GM19468 (cell line): ENCODE results near the gene ZNF396.

Experiments
- ATAC-seq: cut with Tn5 transposase; IDR thresholded peaks from one replicate; pipeline ENCODE4 v1.9.1; 2021; ENCODE audit warnings: mild to moderate bottlenecking, moderate library complexity, moderate number of reproducible peaks; ENCODE audit not compliant: unreplicated experiment; ENCODE audit errors: extremely low read depth

Gene ZNF396

GRCh38 chr18:35343936-35344735 lies 33.0 kb downstream of the ZNF396 start, which contains the start of gene ZNF24:
TSS of gene ZNF24 (minus strand) at chr18:35344420. CDS start at chr18:35340650, 3,770 bp downstream.
- peak; percentile 88 for ATAC-seq

DNA sequence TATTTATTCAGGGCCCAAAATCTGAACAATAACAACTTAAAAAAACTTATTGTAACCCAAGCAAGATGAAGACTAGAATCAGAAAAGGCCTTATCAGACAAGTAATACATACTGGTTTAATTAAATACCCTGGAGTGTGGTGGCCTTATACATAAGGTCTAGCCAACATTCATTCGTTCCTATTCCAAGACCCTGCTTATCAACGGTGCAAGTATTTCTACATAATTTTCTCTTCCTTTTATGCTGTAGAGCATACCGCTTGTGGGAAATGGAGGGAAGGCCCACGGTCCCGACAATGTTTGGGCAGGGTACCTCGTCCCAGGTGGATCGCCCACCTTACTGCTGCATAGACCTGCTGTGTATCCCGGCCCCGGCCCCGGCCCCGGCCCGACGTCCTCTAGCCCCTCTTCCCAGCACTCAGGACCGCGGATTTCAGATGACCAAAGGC lies 33.6 kb downstream of the ZNF396 start:
- no peak for ATAC-seq

GRCh38 chr18:35337286-35337685 lies 39.9 kb downstream of the ZNF396 start:
- no peak for ATAC-seq

DNA sequence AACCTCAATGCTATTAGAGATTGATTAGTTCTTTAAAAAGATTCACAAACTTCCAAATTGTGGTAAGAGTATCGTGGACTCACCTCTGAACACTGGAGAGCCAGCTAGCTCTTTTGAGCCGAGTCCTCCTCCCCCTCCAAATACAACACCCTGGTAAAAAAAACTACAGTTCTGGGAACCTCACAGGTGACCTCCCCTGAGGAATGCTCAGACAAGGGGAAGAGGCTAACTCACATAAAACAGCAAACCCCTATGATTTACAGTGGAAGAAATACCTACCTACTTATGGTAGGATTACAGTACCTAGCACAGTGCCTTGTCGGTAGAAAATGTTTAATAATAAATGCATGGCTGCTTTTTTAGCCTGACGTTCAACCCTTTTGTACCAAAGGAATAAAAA lies 41.3 kb downstream of the ZNF396 start:
- ATAC-seq, result no peak

- no peak for ATAC-seq
Measured at GRCh38 chr18:35334821-35335220, 42.3 kb downstream of the ZNF396 start.

DNA sequence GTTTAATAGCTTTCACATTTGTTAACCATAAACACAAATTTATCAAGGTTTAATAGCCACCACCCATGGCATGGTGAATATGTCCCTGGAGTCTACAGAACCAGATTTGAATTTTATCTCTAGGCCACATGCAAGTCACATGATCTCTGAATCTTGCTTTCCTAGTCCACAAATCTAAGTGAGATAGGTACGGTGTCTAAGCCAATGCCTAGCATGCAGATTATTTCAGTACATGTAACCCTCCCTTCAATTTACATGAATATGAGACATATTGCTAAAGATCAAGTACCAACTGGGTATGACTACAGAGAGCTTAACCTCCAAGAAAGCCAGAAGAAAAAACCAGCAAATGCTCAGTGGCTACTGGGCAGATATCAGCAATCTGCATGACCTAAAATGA lies 42.9 kb downstream of the ZNF396 start:
- ATAC-seq, result no peak

- no peak for ATAC-seq
Measured at GRCh38 chr18:35331367-35332087, 45.6 kb downstream of the ZNF396 start.

DNA sequence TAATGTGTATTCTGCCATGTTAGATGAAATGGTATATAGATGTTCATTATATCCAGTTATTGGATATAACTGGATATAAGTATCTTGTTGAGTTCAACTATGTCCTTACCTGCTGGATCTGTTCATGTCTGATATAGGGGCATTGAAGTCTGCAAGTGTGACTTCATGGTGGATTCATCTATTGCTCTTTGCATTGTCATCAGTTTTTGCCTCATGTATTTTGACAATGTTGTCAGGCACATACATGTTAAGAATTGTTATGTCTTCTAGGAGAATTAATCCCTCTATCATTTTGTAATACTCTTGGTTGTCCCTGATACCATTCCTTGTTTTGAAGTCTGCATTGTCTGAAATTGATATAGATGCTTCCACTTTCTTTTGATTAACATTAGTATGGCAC lies 48.3 kb downstream of the ZNF396 start:
- no peak for ATAC-seq

- no peak for ATAC-seq
Measured at GRCh38 chr18:35326695-35327387, 50.3 kb downstream of the ZNF396 start.

- ATAC-seq, result no peak
Measured at GRCh38 chr18:35324926-35325655, 52.0 kb downstream of the ZNF396 start.

DNA sequence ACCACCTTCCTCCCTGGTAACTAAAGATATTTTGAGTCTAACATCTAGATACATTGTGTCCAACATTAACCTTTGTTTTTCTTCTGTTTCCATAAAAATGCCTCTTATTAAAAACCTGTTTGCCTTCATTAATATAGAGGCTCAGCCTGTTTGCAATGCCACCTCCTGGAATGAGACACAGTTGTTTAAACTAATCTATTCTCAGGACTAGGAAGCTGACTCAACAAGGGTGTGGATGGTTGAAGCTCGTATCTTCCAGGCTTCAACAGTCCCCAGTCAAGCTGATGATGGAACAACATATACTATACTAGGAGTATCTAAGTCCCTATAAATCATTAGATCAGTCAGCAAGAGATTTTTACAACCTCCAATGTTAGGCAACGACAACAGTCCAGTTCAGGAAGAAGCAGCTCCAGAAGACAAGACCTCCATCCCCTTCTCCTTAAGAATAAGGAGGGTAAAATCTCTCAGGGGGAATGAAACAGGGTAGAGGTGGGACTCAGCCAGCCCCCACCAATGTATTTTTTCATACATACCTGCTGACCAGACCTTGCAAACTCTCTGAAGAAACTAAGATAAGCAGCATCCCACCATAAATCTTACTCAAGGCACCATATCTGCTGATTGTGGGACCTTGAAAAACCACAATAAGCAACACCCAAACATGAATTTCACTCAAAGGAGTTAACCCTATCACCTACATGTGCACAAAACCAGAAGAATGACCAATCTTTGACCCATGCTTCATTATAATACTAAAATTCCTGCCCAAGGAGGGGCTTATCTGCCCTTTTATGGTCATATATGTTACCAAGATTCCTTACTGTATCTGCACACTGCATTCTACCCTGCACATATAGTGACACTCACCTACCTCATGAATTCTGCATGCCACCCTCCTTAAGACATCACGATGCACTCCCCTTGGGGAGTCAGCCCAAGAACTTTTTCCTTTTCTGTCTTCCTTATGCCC lies 54.4 kb downstream of the ZNF396 start:
- no peak for ATAC-seq
